CD4-positive, CD25-positive, alpha-beta regulatory T cell (primary cell): ENCODE results near the gene PTPRN2. TPM values are rescaled to one million over a fixed set of nuclear protein-coding genes. Genes with fewer than 3 reads are reported as not detected.
A peak's percentile ranks its signal among the peaks of the same experiment; 100 is the strongest.

Experiments used
- ATAC-seq, 2 donors: fragments of 150-1000 bp; cut with Tn5 transposase; one replicate each; pipeline ENCODE4 v1.10.0; 2021; ENCODE audit warnings: low read depth in 2 of 2, moderate number of reproducible peaks in 2 of 2, moderate library complexity in 1 of 2
- DNase-seq, 3 donors: peaks; one replicate each; pipeline versions ENCODE4 v3.0.0 to v3.0.0-alpha.2; 2012 to 2022; ENCODE audit warnings: mixed read lengths in 1 of 3
- H3K27ac ChIP-seq: one replicate; pipeline ENCODE4 v1.7.0; 2013; ENCODE audit warnings: mild to moderate bottlenecking, low read length; ENCODE audit not compliant: insufficient read depth, poor library complexity, severe bottlenecking
- H3K27me3 ChIP-seq: one replicate; pipeline ENCODE4 v1.7.0; 2013; ENCODE audit warnings: low read length; ENCODE audit not compliant: control insufficient read depth, insufficient read depth
- H3K36me3 ChIP-seq: one replicate; pipeline ENCODE4 v1.7.0; 2013; ENCODE audit warnings: mild to moderate bottlenecking, low read length, moderate library complexity; ENCODE audit not compliant: control insufficient read depth, insufficient read depth
- H3K4me1 ChIP-seq: 2 replicates; pipeline ENCODE4 v1.7.0; 2013; ENCODE audit warnings: mild to moderate bottlenecking, low read length; ENCODE audit not compliant: insufficient read depth, control insufficient read depth, poor library complexity, severe bottlenecking
- H3K4me3 ChIP-seq: one replicate; pipeline ENCODE4 v1.7.0; 2013; ENCODE audit warnings: low read depth, mild to moderate bottlenecking, low read length, moderate library complexity
- H3K9me3 ChIP-seq, 2 experiments: 1 replicate in 1 of 2; 2 replicates in 1 of 2; pipeline ENCODE4 v1.7.0; 2013; ENCODE audit warnings: low read length in 2 of 2, mild to moderate bottlenecking in 1 of 2, moderate library complexity in 1 of 2; ENCODE audit not compliant: control insufficient read depth in 2 of 2
- H3K27ac Mint-ChIP-seq, 3 donors: one replicate each; pipeline ENCODE4 v1.8.0; 2020 to 2022; ENCODE audit warnings: mild to moderate bottlenecking in 3 of 3, mixed read lengths in 3 of 3, moderate library complexity in 2 of 3
- H3K27me3 Mint-ChIP-seq: one replicate; pipeline ENCODE4 v1.8.0; 2022; ENCODE audit warnings: mild to moderate bottlenecking, mixed read lengths
- H3K36me3 Mint-ChIP-seq: one replicate; pipeline ENCODE4 v1.8.0; 2020; ENCODE audit warnings: mixed read lengths
- H3K4me1 Mint-ChIP-seq, 4 donors: one replicate each; pipeline ENCODE4 v1.8.0; 2020 to 2022; ENCODE audit warnings: mixed read lengths in 4 of 4, mild to moderate bottlenecking in 1 of 4
- H3K4me3 Mint-ChIP-seq, 4 donors: one replicate each; pipeline ENCODE4 v1.8.0; 2020 to 2022; ENCODE audit warnings: mild to moderate bottlenecking in 4 of 4, mixed read lengths in 4 of 4, moderate library complexity in 3 of 4
- H3K9me3 Mint-ChIP-seq, 7 donors: one replicate each; pipeline ENCODE4 v1.8.0; 2020 to 2022; ENCODE audit warnings: mixed read lengths in 7 of 7, mild to moderate bottlenecking in 3 of 7, moderate library complexity in 2 of 7
- polyA plus RNA-seq, 4 donors: library from polyadenylated mRNA; unstranded; fragments of 300-500 nt; fragmentation: Illumina TruSeq; gene quantifications; one replicate each; pipeline ENCODE4 v1.2.3, GENCODE V29; 2021
- total RNA-seq: library from RNA; stranded (reverse); gene quantifications from one replicate; pipeline ENCODE4 v1.2.3, GENCODE V29; 2022

Gene PTPRN2
- total and polyA plus RNA-seq, 5 donors from 2014 or later = 1.6 to 4.7 (median 2.7) TPM

GRCh38 chr7:157828881-157829280 is 758.7 kb downstream of the PTPRN2 start:
- Histone ChIP-seq H3K4me3 (no peak overlapping the region), H3K27ac (no peak overlapping the region), H3K9me3 (no peaks in the 10 kb centered on the region), H3K4me1 (peaks cover 12% of the 10 kb centered on the region), H3K36me3 (no peaks in the 10 kb centered on the region), H3K27me3 (no peaks in the 10 kb centered on the region)
- Mint-ChIP-seq H3K9me3 (no peaks in the 10 kb centered on the region), H3K27ac (no peak overlapping the region), H3K36me3 (no peaks in the 10 kb centered on the region), H3K4me1 (peaks cover 0 to 32% (median 4%) of the 10 kb centered on the region in 4 donors), H3K4me3 (no peak overlapping the region), H3K27me3 (no peaks in the 10 kb centered on the region)
- ATAC-seq (no peak), DNase-seq (no peak)

- Histone ChIP-seq H3K4me3 (no peak overlapping the region), H3K4me1 (peaks cover 12% of the 10 kb centered on the region), H3K9me3 (no peaks in the 10 kb centered on the region), H3K27me3 (no peaks in the 10 kb centered on the region), H3K36me3 (no peaks in the 10 kb centered on the region), H3K27ac (no peak overlapping the region)
- H3K4me1 Mint-ChIP-seq = peaks cover 0 to 32% (median 4%) of the 10 kb centered on the region in 4 donors
- H3K27me3 Mint-ChIP-seq = no peaks in the 10 kb centered on the region
- ATAC-seq (no peak), DNase-seq (no peak)
- peak overlapping the region in 1 of 4 donors; percentile 44 for H3K4me3 Mint-ChIP-seq
- H3K27ac Mint-ChIP-seq = peak overlapping the region in 2 of 3 donors; percentile 36 to 59
- no peaks in the 10 kb centered on the region for H3K9me3 Mint-ChIP-seq
- no peaks in the 10 kb centered on the region for H3K36me3 Mint-ChIP-seq
Observed at GRCh38 chr7:157828190-157828589, 759.4 kb downstream of the PTPRN2 start.

- no peak overlapping the region for H3K4me3 ChIP-seq
- no peaks in the 10 kb centered on the region for H3K36me3 ChIP-seq
- no peak for ATAC-seq
- no peaks in the 10 kb centered on the region for H3K9me3 ChIP-seq
- H3K4me1 ChIP-seq = peaks cover 12% of the 10 kb centered on the region
- no peaks in the 10 kb centered on the region for H3K27me3 ChIP-seq
- peak overlapping the region in 2 of 3 donors; percentile 36 to 59 for H3K27ac Mint-ChIP-seq
- DNase-seq = no peak
- peaks cover 0 to 32% (median 4%) of the 10 kb centered on the region in 4 donors for H3K4me1 Mint-ChIP-seq
- peak overlapping the region in 1 of 4 donors; percentile 44 for H3K4me3 Mint-ChIP-seq
- no peak overlapping the region for H3K27ac ChIP-seq
- no peaks in the 10 kb centered on the region for H3K36me3 Mint-ChIP-seq
- H3K27me3 Mint-ChIP-seq = no peaks in the 10 kb centered on the region
- H3K9me3 Mint-ChIP-seq = no peaks in the 10 kb centered on the region
Observed at GRCh38 chr7:157827863-157828160, 759.8 kb downstream of the PTPRN2 start.

GRCh38 chr7:157827045-157827862 is 760.4 kb downstream of the PTPRN2 start:
- no peaks in the 10 kb centered on the region for H3K9me3 ChIP-seq
- DNase-seq (peak in 2 of 3 donors; percentile 12 to 22), ATAC-seq (no peak)
- Mint-ChIP-seq H3K27me3 (no peaks in the 10 kb centered on the region), H3K4me3 (peak overlapping the region in 3 of 4 donors; percentile 35 to 77 (median 48)), H3K4me1 (peaks cover 0 to 32% (median 4%) of the 10 kb centered on the region in 4 donors), H3K36me3 (no peaks in the 10 kb centered on the region), H3K9me3 (no peaks in the 10 kb centered on the region), H3K27ac (peak overlapping the region in 2 of 3 donors; percentile 19 to 72)
- H3K4me3 ChIP-seq = no peak overlapping the region
- H3K27ac ChIP-seq = no peak overlapping the region
- H3K36me3 ChIP-seq = no peaks in the 10 kb centered on the region
- H3K4me1 ChIP-seq = peaks cover 12% of the 10 kb centered on the region
- H3K27me3 ChIP-seq = no peaks in the 10 kb centered on the region

- no peaks in the 10 kb centered on the region for H3K36me3 Mint-ChIP-seq
- H3K4me3 Mint-ChIP-seq = peak overlapping the region in 2 of 4 donors; percentile 35 to 48
- peaks cover 12% of the 10 kb centered on the region for H3K4me1 ChIP-seq
- H3K9me3 ChIP-seq = no peaks in the 10 kb centered on the region
- H3K27me3 Mint-ChIP-seq = no peaks in the 10 kb centered on the region
- H3K4me1 Mint-ChIP-seq = peaks cover 0 to 32% (median 4%) of the 10 kb centered on the region in 4 donors
- H3K27me3 ChIP-seq = no peaks in the 10 kb centered on the region
- H3K9me3 Mint-ChIP-seq = no peaks in the 10 kb centered on the region
- DNase-seq (no peak), ATAC-seq (no peak)
- H3K4me3 ChIP-seq = no peak overlapping the region
- H3K36me3 ChIP-seq = no peaks in the 10 kb centered on the region
- no peak overlapping the region for H3K27ac ChIP-seq
- no peak overlapping the region for H3K27ac Mint-ChIP-seq
Observed at GRCh38 chr7:157826566-157826965, 761.1 kb downstream of the PTPRN2 start.

GRCh38 chr7:157825325-157825724 is 762.3 kb downstream of the PTPRN2 start:
- H3K4me3 Mint-ChIP-seq = peak overlapping the region in 1 of 4 donors; percentile 11
- H3K27ac Mint-ChIP-seq = peak overlapping the region; percentile 18 to 63 (median 45)

GRCh38 chr7:157824819-157825121 is 762.9 kb downstream of the PTPRN2 start:
- Histone ChIP-seq H3K9me3 (no peaks in the 10 kb centered on the region), H3K27me3 (no peaks in the 10 kb centered on the region), H3K4me1 (peaks cover 12% of the 10 kb centered on the region), H3K4me3 (no peak overlapping the region), H3K27ac (no peak overlapping the region), H3K36me3 (no peaks in the 10 kb centered on the region)
- DNase-seq (no peak), ATAC-seq (no peak)
- no peaks in the 10 kb centered on the region for H3K9me3 Mint-ChIP-seq
- H3K27me3 Mint-ChIP-seq = no peaks in the 10 kb centered on the region
- H3K4me3 Mint-ChIP-seq = no peak overlapping the region
- H3K27ac Mint-ChIP-seq = peak overlapping the region in 1 of 3 donors; percentile 18
- no peaks in the 10 kb centered on the region for H3K36me3 Mint-ChIP-seq
- peaks cover 0 to 32% (median 4%) of the 10 kb centered on the region in 4 donors for H3K4me1 Mint-ChIP-seq

More at GRCh38 chr7:157825325-157825724, 762.3 kb downstream of the PTPRN2 start:
- DNase-seq (no peak), ATAC-seq (no peak)
- H3K9me3 ChIP-seq = no peaks in the 10 kb centered on the region
- H3K4me3 ChIP-seq = no peak overlapping the region
- Mint-ChIP-seq H3K4me1 (peaks cover 0 to 32% (median 4%) of the 10 kb centered on the region in 4 donors), H3K9me3 (no peaks in the 10 kb centered on the region), H3K27me3 (no peaks in the 10 kb centered on the region), H3K36me3 (no peaks in the 10 kb centered on the region)
- no peaks in the 10 kb centered on the region for H3K27me3 ChIP-seq
- no peaks in the 10 kb centered on the region for H3K36me3 ChIP-seq
- no peak overlapping the region for H3K27ac ChIP-seq
- H3K4me1 ChIP-seq = peaks cover 12% of the 10 kb centered on the region
